Peyer's patch (tissue), 4 donors: ENCODE measurements around the gene NSMF. TPM values are rescaled to one million over a fixed set of nuclear protein-coding genes. Genes with fewer than 3 reads are reported as not detected.

Experiments used
- DNase-seq, 3 donors: peaks; one replicate each; pipeline ENCODE4 v3.0.0-alpha.2; 2017 to 2019
- H3K27ac ChIP-seq, 4 donors: fragments of 200-600 bp; sonication (generic); one replicate each; pipeline ENCODE4 v1.5.1; 2016 to 2019
- H3K27me3 ChIP-seq, 2 donors: fragments of 200-600 bp; sonication (generic); one replicate each; pipeline ENCODE4 v1.5.1; 2019
- H3K36me3 ChIP-seq, 3 donors: fragments of 200-600 bp; sonication (generic); one replicate each; pipeline ENCODE4 v1.5.1; 2016 to 2019
- H3K4me1 ChIP-seq, 4 donors: fragments of 200-600 bp; sonication (generic); one replicate each; pipeline ENCODE4 v1.5.1; 2016 to 2019
- H3K4me3 ChIP-seq, 4 donors: fragments of 200-600 bp; sonication (generic); 1 replicate in 3 of 4; 2 replicates in 1 of 4; pipeline ENCODE4 v1.5.1; 2016 to 2019; ENCODE audit warnings: mild to moderate bottlenecking in 1 of 4
- H3K9me3 ChIP-seq, 4 donors: fragments of 200-600 bp; sonication (generic); one replicate each; pipeline ENCODE4 v1.5.1; 2016 to 2019; ENCODE audit warnings: mild to moderate bottlenecking in 1 of 4
- POLR2A ChIP-seq, 2 donors: fragments of 450-650 bp; IDR thresholded peaks; one replicate each; pipeline ENCODE4 v1.5.1; 2017; ENCODE audit warnings: antibody characterized with exemption in 2 of 2, mild to moderate bottlenecking in 2 of 2, moderate library complexity in 2 of 2
- total RNA-seq, 4 donors: library from RNA; depleted of rRNA; stranded (reverse); fragments of >200 nt; gene quantifications; one replicate each; pipeline ENCODE4 v1.1.0, GENCODE V29; 2016
- TF ChIP-seq, protein P1 (sequence below), 6 experiments: fragments of 450-650 bp in 4 of 6; fragments of 200-600 bp in 2 of 6; sonication (generic) in 1 of 6; IDR thresholded peaks; one replicate each; pipeline ENCODE4 v1.5.1; 2017 to 2019; ENCODE audit warnings: antibody characterized with exemption in 6 of 6, mild to moderate bottlenecking in 3 of 6, moderate library complexity in 1 of 6

The NSMF gene
- total RNA-seq, 4 donors from 2014 or later: 47.0 to 135 (median 117) TPM

DNA sequence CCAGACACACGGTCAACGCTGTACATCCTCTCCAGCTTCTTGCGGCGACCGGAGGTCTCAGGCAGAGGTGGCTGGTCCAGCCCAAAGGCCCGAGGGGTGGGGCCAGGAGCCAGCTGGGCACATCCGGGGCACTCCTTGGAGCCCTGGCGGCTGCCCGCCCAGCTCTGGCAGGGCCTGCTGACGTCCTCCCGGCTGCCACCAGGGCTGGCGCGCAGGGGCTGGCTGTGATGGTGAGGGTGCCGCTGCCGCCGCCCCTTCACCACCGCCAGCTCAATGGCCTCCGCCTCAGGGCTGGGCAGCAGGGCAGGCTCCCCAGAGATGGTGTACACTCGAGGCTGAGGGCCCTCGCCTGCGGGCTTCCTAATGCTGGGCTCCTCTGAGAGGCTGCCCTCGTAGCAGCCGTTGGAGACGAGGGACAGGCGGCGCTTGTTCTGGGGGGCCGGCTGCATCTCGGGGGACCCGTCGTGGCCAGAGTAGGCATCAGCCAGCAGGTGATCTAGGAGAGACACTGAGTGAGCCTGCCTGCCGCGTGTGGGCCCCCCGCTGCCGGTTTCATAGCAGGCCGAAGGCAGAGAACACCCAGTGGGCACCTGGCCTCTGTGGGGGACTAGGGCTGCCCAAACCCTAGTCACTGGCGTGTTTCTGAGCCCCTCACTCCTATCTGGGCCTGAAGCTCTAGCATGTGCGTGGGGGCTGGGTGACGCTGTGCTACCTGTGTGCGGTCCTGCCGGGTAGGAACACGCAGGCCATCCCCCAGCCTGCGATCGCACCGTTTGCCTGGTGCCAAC is 1.5 kb downstream of the NSMF start:
- Histone ChIP-seq H3K27me3 (no peaks in the 10 kb centered on the region), H3K27ac (peak overlapping the region in 1 of 4 donors; percentile 95), H3K36me3 (peaks cover 0 to 22% (median 0%) of the 10 kb centered on the region in 3 donors), H3K4me3 (peak overlapping the region in 2 of 4 donors; percentile 83 to 87), H3K4me1 (peaks cover 8 to 57% (median 41%) of the 10 kb centered on the region in 4 donors), H3K9me3 (no peaks in the 10 kb centered on the region)
- TF ChIP-seq, protein P1, sequence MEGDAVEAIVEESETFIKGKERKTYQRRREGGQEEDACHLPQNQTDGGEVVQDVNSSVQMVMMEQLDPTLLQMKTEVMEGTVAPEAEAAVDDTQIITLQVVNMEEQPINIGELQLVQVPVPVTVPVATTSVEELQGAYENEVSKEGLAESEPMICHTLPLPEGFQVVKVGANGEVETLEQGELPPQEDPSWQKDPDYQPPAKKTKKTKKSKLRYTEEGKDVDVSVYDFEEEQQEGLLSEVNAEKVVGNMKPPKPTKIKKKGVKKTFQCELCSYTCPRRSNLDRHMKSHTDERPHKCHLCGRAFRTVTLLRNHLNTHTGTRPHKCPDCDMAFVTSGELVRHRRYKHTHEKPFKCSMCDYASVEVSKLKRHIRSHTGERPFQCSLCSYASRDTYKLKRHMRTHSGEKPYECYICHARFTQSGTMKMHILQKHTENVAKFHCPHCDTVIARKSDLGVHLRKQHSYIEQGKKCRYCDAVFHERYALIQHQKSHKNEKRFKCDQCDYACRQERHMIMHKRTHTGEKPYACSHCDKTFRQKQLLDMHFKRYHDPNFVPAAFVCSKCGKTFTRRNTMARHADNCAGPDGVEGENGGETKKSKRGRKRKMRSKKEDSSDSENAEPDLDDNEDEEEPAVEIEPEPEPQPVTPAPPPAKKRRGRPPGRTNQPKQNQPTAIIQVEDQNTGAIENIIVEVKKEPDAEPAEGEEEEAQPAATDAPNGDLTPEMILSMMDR (IDR thresholded peaks at IDR 0.05): no peak
- no peak for TF ChIP-seq POLR2A (IDR thresholded peaks at IDR 0.05)
- DNase-seq: peak in 1 of 3 donors; percentile 49

DNA sequence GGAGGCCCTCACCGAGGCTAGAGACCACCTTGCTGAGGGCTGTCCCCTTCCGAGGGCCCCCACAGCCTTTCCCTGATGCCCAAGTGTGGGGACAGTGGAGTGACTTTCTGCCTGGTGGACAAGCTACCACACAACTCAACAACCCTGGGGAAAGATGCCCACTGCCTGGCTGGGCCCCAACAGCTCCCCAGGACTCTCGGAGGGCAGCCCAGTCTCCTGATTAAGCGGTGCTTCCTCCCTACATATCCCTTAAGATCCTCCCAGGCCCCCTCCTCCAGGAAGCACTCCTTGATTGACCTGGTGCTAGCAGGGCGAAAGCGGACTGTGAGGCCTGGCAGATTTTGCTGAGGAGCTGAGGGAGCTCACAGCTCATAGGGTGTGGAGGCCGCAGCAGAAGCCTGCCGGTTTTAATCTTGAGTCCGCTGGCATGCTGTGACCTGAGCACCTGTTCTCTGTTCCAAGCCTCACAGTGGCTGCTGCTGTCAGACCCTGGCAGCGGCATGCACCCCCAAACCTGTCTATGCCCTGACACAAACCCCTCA is 2.2 kb downstream of the NSMF start:
- Histone ChIP-seq H3K4me1 (peaks cover 8 to 58% (median 41%) of the 10 kb centered on the region in 4 donors), H3K27ac (no peak overlapping the region), H3K4me3 (no peak overlapping the region), H3K27me3 (no peaks in the 10 kb centered on the region), H3K36me3 (peaks cover 0 to 27% (median 0%) of the 10 kb centered on the region in 3 donors), H3K9me3 (no peaks in the 10 kb centered on the region)
- TF ChIP-seq POLR2A (IDR thresholded peaks at IDR 0.05): no peak
- TF ChIP-seq, protein P1 (IDR thresholded peaks at IDR 0.05): no peak
- DNase-seq: peak in 1 of 3 donors; percentile 37

DNA sequence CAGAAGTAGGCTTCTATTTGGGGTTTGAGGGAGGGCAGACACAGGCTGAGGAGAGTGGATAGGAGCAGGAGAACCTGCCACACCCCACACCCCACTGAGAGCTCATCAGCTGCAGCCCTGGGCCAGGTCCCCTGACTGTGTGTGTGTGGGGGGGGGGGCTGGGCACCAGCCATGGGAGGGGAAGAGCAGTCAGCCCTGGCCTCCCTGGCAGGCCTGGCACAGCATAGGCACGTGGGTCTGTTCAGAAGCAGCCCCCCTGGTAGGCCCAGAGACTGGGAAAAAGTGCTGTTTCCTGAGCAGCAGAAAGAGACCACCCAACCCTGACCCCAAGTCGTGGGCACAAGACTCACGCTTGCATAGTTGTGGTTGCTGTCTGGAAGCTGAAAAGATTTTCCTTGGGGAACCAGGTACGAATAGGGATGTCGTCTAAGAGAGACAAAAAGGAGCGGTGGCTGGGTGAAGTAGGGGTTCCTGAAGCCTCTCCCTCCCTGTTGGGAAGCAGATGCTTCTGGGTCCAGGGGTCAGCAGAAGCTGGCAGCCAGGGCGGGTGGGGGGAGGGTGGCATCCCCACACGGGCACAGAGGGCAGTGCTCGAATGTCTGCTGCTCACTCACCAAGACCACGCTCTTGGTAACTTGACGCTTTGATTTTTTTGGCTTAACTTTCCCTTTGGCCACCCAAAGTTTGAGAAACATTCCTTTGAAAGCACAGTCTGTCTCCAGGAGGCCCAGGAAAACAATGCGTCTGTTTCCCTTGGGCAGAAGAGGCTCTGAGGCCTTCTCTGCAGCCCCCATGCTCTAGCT is 2.9 kb downstream of the NSMF start:
- TF ChIP-seq POLR2A (IDR thresholded peaks at IDR 0.05): no peak
- TF ChIP-seq, protein P1 (IDR thresholded peaks at IDR 0.05): no peak
- peak in 1 of 3 donors; percentile 42 for DNase-seq
- peaks cover 0 to 27% (median 0%) of the 10 kb centered on the region in 3 donors for H3K36me3 ChIP-seq
- no peaks in the 10 kb centered on the region for H3K9me3 ChIP-seq
- no peak overlapping the region for H3K4me3 ChIP-seq
- no peak overlapping the region for H3K27ac ChIP-seq
- no peaks in the 10 kb centered on the region for H3K27me3 ChIP-seq
- peaks cover 8 to 53% (median 38%) of the 10 kb centered on the region in 4 donors for H3K4me1 ChIP-seq

DNA sequence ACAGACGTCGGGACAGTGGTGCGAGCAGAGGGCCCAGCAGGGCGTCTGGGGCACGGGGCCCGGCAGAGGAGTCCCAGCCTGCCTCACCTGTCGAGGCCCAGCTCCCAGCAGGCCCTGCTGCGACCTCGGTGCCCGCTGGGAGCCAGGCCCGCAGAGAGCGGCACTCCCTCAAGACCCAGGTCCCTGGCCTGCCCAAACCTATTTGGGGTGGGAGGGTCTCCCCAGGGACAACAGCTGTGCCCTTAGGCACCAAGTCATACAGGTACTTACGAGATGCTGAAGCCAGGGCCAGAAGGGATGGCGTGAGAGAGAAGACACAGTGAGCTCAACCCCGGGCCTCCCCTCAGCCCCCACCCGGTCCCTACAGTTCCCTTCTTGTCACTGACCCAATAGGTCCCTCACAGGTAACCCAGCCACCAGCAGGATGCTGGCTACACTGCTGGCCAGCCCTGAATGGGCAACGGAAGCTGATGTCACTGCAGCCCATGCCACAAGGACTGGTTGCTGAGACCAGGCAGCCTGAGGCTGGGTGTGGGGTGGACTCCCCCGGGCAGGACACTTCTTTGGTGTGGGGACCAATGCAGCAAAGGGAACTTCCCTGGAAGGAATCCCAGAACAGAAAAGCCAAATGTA is 3.7 kb downstream of the NSMF start:
- TF ChIP-seq POLR2A (IDR thresholded peaks at IDR 0.05): no peak
- TF ChIP-seq, protein P1 (IDR thresholded peaks at IDR 0.05): no peak
- H3K4me1 ChIP-seq: peaks cover 8 to 53% (median 35%) of the 10 kb centered on the region in 4 donors
- no peaks in the 10 kb centered on the region for H3K27me3 ChIP-seq
- H3K9me3 ChIP-seq: no peaks in the 10 kb centered on the region
- peaks cover 0 to 27% (median 0%) of the 10 kb centered on the region in 3 donors for H3K36me3 ChIP-seq
- peak in 1 of 3 donors; percentile 41 for DNase-seq
- H3K27ac ChIP-seq: peak overlapping the region in 2 of 4 donors; percentile 84 to 99
- no peak overlapping the region for H3K4me3 ChIP-seq
